ENCODE measurements around the gene DCPS.

Gene DCPS

DNA sequence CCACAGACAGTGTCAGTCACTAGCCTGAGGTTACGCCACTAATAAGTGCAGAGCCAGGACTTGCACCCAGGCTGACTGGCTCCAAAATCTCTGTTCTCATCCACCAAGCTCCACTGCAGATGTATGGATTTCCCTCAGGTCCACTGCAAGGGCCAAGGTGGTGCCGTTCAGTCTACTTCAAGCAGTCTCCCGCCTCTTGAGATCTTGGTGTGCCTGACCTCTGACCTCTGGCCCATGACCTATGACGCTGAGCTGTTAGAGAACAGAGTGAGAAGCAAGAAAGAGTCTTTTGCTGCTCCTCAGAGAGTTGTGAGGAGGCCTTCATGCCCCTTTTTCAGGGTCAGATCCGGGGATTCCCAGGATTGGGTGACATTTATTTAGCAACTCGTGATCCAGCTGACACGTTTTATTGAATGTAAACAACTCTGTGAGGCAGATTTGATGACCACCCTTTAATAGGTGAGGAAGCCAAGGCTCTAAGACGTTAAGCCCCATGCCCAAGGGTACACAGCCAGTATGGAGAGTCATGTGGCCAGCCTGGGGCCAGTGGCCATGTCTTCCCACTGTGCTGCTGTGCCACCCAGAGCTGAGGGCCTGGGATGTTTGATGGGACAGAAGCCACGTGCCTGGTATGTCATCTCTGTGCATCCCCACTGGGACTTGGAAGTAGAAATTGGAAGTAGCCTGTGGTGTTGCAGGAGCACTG, 25.2 kb downstream of the DCPS start:
- DNase-seq: no peak

DNA sequence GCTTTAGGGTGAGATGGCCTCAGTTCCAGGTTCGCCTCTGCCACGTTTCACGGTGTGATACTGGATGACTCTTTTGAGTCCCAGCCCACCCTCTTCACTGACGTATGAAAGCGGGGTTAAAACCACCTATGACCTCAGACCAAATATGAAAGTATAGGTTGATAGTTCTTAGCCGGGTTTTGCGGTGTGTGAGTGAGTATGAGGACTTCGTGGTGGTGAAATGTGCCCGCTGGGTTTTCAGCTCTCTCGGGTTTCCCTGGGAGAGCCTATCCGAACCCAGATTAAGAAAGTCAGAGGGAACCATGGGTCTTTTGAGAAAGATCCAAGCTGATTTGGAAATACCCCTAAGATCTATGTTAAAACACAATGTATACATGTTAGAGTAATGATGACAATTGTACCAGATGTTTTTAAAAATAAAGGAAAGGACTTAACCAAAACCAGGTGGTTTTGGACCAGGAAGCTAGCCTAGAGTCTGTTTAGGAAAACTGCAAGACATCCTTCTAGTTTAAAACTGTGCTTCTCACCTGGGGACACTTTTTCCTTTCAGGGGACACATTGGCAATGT, 25.9 kb downstream of the DCPS start:
- no peak for DNase-seq

DNA sequence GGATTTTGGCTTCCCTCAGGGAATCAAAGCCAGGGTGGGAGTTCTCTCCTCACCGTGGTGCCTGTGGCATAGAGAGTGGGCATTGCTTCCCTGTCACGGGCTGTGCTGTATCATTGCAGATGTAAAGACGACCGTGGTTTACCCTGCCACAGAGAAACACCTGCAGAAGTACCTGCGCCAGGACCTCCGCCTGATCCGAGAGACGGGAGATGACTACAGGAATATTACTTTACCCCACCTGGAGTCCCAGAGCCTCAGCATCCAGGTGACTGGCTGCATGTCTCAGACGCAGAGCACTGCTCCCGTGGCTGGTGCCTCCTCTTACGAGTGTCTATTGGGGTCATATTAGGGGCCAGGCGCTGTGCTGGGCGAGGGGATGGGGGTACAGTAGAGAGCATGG, 27.4 kb downstream of the DCPS start:
- DNase-seq: no peak

DNA sequence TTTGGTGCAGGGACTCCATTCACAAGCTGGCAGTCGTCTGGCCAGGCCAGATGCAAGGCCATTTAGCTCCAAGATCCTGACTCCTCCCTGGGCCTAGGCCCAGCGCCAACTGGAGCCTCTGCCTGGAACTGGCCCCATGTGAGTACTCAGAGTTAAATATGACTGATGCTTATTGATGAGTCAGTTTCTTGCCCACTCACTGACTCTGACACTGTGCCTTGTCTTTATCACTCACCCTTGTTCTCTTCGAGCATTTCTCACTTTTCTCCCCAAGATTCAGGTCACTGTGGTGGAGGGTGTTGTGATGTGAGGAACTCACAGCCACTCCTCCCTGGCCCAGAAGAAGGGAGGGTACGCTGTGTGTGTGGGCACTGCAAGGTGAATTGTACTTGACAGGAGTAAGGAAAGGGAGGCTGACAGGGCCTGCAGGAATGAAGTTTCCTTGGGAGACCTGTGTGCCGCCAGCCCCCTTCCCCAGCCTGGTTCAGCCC, 28.4 kb downstream of the DCPS start:
- DNase-seq: no peak

DNA sequence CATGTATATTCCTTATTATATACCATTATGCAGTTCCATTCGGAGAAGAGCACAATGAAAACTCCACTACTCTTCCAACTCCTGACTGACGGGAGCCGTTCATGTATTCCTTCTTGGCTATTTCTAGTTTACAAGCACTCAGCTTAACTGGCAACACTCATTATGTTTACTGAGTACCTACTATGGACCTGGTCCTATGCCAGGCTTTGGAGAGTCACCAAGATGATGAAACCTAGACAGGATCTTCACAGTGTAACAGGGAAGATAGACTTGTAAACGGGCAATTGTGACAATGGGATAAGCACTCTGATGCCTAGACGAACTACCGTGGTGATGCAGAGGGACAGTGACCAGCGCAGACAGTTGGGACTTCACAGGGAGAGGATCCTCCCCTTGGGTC, 29.3 kb downstream of the DCPS start:
- DNase-seq: no peak

DNA sequence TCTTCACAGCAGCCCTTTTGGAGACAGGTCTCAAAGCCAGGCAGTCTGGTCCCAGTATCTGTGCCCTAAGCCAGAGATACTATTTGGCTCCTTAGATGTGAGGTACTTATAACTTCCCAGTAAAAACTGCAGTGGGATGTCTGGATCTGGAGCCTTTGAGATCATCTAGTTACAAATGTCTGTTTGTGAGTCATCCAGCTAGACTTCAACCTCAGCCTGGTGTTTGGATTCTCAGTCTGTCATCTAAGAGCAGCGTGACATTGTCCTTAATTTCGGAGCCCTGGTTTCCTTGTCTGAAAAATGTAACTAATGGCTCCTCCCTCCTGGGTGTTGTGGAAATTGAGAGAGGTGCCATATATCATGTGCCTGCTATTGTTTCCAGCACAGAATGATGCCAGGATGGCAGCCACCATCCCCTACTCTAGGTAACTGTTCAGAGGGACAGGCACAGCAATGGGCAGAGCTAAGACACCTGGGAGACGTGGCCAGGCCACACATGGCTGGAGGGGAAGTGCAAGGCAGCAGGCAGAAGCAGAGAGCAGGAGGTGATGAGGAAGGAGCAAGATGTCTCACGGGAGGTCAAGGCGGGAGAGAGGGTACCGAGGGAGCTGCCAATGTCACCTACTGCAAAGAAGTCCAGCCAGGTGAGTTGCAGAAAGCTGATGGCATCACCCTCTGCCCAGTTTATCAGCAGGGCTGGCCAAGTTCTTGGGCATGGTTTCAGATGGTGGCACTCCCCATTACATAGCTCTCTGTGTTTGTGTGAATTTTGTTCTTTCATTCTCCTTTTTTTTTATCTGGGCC, 31.0 kb downstream of the DCPS start:
- no peak for DNase-seq

DNA sequence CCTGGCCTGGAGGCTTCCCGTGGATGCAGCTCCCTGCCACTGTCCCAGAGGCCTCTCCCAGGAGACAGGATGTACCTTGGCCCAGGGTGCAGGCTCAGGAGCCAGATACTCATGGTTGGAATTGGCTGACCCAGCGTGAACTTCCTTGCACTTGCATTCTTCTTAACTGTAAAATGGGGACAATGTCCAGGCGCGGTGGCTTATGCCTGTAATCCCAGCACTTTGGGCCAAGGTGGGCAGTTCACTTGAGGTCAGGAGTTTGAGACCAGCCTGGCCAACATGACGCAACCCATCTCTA, 31.6 kb downstream of the DCPS start:
- DNase-seq: no peak

DNA sequence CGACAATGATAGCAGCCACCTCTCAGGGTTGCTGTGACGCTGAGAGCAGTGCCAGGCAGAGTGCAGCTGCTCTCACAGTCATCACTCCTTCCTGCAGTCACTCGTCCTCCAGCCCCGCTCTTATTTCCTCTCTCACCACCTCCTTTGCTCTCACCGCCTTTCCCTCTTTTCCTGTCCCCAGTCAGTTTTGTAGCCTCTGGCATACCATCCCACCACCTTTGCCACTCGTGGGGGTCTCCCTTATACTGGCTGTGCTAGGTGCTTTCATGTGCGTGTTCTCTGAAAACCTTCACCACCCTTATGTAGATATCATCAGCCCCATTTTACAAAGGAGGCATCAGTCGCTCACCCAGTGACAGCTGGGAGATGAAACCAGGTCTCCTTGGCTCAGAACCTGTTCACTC, 32.3 kb downstream of the DCPS start:
- DNase-seq: no peak

DNA sequence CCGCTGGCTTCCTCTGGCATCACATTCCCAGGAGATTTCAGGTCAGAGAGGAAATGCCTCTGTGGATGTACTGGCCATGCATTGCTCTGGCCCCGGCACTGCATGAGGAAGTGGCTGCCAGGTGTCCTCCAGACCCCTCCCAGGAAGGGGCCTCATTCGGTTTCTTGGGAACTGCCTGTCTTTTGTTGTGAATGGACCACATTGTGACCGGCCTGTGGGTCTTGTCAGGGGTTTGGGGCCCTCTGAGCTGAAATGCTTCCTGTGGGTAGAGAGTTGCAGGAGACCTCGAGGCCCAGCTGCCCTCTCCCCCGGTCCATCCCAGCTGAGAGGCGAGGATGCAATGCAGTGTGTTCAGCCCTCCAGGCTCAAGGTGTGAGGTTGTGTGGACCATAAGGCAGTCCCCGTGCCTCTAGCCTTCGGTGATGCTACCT, 32.8 kb downstream of the DCPS start:
- DNase-seq: no peak

DNA sequence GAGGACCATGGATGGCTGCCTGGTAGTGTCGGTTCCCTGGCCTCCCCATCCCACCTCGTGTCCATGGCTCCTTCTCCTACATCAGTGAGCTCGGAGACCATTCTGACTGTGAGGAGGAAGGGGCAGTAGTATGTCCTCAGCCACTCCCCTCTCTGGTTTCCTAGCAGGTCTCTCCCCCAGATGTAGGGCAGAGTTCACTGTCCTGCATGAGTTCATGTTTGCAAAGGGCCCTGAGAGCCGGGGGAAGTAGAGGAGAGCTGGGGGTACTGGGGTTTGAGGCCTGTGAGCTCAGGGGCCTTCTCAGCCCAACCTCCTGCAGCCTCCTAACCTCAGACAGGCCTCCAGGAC, 33.2 kb downstream of the DCPS start:
- no peak for DNase-seq

DNA sequence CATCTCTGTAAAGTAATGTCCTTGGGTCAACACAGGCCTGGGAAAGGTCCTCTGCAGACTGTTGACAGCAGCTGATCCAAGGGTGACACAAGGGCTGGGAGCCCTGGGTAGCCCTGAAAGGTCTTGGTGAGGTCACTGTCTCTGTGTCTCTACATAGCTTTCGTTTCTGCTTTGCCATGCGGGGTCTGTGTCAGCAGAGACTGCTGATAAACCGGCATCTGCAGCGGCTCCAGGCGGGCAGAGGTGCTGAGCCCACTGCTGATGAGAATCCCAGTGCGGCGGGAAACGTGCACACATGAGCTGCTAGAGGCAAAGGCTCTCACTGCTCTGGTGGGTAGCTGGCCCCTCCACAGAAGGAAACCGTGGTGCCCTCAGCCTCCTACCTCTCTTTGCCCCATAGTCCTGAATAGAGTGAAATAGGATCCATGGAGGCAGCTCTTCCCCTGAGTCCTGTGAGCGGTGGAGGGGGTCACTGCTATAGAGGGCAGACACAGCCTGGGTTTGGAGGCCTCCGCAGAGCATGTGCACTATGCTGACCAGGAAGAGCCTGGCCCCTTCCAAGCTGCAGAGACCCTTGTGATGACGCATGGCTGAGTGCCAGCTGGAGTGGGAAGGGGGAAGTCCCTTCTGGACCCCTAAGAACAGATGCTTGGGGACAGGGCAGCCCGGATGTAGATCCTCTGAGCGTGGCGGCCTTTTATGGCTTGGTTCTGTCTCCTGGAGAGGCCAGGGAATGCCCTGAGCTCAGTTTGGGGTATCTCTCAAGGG, 33.8 kb downstream of the DCPS start:
- DNase-seq: no peak

DNA sequence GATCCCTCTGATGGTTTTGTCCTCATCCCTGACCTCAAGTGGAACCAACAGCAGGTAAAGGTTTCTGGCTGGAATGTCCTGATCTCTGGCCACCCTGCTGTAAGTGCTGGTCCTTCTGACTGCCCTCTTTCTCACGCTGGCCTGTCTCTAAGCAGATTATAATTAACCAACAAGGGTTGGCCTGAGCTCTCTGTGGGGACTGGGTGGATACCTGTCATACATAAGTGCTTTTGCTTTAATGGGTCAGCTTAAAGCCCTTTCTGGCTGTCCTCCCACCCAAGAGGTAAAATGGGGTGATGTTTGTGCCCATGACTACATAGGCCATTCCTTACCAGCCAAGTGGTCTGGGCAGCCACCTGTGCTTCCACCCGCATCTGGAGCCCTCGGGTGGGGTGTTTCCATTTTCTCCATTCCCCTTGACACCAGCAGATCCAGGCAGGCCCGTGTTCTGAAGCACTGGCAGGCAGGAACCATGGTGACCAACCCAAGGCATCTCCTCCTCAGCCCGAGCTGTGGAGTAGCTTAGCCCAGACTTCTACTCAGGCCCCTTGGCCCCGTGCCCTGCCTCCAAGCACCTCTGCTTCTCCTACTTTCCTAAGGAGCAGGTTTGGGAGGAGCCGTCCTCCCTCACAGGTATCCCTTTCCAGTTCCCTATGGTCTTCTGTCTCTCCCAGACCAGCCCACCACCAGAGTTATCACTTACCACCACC, 34.6 kb downstream of the DCPS start:
- no peak for DNase-seq

DNA sequence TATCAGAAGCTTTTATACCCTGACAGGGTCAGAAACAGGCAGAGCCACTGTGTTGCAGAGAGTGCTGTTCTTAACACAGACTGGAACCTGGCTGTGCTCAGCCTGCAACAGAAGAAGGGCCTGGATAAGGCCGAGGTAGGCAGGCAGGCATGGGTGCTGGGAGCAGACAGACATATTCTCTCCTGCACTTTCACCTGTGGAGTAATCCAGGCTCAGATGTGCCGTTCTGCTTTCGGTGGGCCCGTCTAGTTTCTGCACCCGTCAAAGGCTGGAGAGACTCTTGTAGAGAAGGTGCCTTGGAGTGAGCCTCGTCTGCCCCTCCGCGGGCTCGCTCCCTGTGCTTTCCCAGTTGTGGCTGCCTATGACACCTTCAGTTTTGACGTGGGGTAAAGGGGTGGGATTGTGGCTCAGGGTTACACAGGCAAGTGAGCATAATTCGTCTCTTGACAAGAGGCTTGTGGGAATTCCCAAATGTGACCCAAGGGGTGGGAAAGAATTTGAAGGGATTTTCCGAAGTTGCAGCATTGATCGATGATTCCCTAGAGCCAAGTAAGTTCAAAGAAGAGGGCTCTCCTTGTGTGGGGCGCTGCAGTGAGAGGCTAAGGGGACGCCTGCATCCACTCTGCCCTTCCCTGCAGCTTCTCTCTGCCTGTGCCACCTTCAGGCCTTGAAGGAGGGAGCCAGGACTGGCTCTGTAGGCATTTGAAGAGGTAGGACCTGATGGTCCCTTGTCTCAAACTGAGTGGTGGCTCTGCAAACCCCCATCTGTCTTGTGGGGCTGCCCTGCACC, 35.4 kb downstream of the DCPS start:
- DNase-seq: no peak

DNA sequence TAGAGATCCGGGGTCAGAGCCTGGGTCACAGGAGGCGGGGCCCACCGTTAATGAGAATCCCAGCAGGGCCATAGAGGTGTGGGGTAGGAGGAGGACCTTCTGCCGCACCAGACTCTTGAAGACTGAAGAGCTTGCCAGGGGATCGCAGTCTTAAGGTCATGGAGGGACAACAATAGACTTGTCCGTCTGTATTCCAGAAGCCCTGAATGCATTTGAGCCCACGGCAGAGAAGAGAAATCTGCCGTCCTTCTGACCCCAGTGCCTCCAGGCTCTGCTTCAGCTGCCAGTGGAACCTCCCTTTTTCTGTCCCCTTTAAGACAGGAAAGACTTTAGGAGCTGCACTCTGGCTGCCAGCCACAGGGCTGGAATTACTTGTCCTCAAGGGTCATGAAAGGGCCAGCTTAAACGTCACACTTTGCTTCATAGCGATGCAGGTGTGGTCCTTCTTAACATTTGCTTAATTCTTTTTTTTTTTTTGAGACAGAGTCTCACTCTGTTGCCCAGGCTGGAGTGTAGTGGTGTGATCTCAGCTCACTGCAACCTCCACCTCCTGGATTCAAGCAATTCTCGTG, 36.1 kb downstream of the DCPS start:
- no peak for DNase-seq

DNA sequence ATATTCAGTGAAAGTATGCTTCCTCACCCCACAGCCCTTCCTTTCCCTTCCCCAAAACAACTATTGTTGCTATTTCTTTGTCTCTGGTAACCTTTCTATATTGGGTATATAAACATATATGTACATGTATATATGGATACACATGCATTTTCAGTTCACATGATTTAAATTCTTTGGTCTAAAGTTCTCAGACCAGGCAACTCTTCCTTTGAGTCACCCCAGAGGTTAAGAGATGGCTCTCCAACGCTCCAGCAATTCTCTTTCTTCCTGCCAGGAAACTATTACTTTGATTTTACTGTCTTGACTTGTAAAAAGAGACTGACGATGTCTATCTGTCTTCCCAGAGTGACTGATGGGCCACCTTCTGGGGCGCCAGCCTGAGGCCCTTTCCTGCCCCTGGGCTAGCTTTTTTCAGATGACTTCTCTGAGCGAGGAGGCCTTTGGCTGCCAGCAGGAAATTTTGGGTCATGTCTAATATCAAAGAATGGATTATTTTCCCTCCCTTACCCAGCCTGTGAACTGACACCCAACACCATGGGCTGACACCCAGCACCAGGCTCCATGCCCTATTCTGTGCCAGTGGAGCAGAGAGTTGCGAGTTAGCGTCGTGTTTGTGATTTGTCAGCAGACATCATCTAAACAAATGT, 37.2 kb downstream of the DCPS start:
- no peak for DNase-seq

DNA sequence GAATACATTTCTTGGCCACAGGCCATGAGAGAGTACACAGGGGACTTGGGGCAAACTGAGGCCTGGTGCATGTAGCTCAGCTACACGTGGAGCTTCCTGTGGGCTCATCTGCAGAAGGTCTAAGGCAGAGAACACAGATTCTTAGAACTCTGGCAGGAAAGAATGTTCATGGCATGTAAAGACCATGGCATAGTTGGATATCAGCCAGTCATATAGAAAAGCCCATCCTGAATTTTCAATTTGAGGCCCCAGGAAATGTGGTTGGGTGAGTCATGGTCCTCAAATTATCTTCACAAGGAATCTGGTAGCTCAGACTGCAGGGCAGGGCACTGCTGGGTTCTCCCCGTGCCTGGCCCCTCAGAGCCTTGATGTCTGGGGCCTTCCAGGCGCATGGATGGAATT, 37.9 kb downstream of the DCPS start:
- no peak for DNase-seq

DNA sequence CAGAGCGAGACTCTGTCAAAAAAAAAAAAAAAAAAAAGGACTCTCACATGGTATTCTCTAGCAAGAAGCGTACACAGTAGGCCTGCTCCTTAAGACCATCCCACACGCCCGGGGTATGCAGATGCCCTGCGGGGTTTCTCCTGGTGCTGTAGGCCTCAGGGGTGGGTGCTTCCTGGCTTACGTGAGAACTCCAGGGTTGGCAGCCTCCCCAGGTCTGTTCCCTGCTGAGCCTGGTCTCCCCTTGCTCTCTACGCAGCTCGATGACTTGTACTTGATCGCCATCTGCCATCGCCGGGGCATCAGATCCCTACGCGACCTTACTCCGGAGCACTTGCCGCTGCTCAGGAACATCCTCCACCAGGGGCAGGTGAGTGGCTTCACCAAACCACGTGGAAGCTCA, 39.2 kb downstream of the DCPS start:
- no peak for DNase-seq

DNA sequence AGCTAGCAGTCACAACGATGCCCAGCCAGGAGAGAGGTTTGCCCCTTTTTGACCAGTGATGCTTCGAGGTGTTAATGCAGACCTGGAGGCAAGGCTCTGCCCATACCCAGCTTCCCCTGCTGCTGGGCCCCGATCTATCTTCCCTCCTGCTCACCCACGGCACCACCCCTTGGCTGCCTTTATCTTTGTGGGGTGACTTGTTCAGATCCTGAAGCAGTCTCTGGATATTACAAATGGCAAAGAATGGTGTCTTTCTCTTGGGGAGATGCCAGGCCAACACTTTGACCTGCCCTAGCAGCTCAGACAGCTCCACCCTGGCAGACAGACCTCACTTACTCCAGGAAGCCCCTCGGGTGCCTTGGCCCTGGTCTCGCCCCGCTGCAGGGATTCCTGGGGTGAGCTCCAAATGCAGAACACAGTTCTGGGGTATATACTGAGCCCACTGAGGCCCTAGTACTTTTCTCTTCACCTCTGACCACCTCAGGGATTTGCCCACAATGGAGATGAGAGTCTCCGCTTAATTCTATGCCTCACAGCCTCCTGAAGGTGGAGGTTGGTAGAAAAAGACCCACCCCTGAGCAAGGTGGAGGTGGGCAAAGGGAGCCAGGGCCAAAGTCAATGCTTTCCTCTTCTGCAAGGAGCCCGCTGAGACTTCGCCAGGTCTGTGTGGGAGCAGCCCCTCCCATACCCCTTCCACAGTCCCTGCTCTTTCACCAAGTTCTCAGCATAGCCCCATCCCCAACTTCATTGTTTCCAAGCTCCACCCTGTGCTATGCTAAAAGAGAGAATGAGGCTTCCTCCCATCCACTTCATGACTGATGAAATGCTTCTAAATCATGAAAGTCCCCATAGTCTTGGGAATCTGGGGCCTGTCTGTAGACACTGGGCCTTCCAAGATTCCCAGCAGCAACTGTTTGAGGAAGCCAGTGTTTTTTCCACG, 40.6 kb downstream of the DCPS start:
- no peak for DNase-seq

DNA sequence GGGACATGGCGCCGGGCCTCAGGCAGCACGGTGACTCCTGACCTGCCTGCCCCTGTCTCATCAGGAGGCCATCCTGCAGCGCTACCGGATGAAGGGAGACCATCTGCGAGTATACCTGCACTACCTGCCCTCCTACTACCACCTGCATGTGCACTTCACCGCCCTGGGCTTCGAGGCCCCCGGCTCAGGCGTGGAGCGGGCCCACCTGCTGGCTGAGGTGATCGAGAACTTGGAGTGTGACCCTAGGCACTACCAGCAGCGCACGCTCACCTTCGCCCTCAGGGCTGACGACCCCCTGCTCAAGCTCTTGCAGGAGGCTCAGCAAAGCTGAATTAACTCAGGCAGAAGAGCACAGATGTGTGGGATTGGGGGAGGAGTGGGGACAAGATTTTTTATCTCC, 41.4 kb downstream of the DCPS start:
- no peak for DNase-seq

Data from DMS79 treated with DMSO at 0.1 percent for 48 hours (cell line).